ENCODE results near the gene CLOCK.

CLOCK gene

DNA sequence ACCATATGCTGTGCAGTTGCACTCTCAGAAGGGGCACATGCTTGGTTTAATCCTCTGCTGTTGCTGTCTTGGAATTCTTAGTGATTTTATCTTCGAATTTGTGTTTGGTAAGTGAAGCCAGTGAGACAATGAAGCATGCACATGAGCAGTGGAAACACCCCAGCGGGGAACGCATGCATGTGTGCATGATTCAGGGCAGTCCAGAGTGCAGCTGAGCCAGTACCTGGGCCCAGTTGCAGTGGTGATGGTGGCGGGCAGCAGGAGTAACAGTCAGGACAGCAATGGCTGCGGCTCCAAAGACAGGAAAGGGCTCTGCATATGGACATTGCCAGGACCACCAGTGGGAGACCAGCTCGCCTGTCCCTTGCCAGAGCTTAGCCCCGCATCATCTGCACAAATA, 165.2 kb downstream of the CLOCK start:
- Histone ChIP-seq H3K27me3 (ENCODE audit: control insufficient read depth, insufficient read depth, low read length) (no peaks in the 10 kb centered on the region), H3K4me1 (ENCODE audit: control insufficient read depth, insufficient read depth, low read length) (peaks cover 3% of the 10 kb centered on the region), H3K9me3 (ENCODE audit: control insufficient read depth, insufficient read depth, low read length) (no peaks in the 10 kb centered on the region), H3K27ac (ENCODE audit: low read depth, low read length) (no peak overlapping the region), H3K9ac (ENCODE audit: low read depth, low read length) (no peak overlapping the region), H3K4me3 (ENCODE audit: low read depth, low read length) (no peak overlapping the region), H3K36me3 (ENCODE audit: control insufficient read depth, insufficient read depth, low read length) (no peaks in the 10 kb centered on the region)

DNA sequence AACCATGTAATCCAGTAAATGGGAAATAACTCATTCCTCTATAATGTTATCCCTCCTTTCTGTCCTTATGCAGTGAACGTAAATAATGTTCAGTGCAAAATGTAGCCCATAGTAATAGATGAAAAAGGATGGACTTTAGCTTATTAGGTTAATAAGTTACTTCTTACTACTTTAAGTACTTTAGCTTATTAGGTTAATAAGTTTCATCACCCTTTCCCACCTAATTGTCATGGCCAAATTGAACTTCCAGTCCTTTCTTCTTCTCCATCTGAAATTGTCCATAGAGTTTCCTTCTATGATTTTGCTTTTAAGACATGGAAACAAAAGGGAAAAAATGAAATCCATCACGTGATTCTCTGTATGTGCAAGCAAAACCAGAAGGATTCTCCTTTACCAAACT, 166.1 kb downstream of the CLOCK start:
- H3K9ac ChIP-seq (ENCODE audit: low read depth, low read length): no peak overlapping the region
- no peaks in the 10 kb centered on the region for H3K4me1 ChIP-seq (ENCODE audit: control insufficient read depth, insufficient read depth, low read length)
- no peak overlapping the region for H3K27ac ChIP-seq (ENCODE audit: low read depth, low read length)
- H3K27me3 ChIP-seq (ENCODE audit: control insufficient read depth, insufficient read depth, low read length): no peaks in the 10 kb centered on the region
- no peaks in the 10 kb centered on the region for H3K36me3 ChIP-seq (ENCODE audit: control insufficient read depth, insufficient read depth, low read length)
- no peak overlapping the region for H3K4me3 ChIP-seq (ENCODE audit: low read depth, low read length)
- H3K9me3 ChIP-seq (ENCODE audit: control insufficient read depth, insufficient read depth, low read length): no peaks in the 10 kb centered on the region

- Histone ChIP-seq H3K27ac (ENCODE audit: low read depth, low read length) (no peak overlapping the region), H3K4me3 (ENCODE audit: low read depth, low read length) (no peak overlapping the region), H3K4me1 (ENCODE audit: control insufficient read depth, insufficient read depth, low read length) (no peaks in the 10 kb centered on the region), H3K27me3 (ENCODE audit: control insufficient read depth, insufficient read depth, low read length) (no peaks in the 10 kb centered on the region), H3K9ac (ENCODE audit: low read depth, low read length) (no peak overlapping the region), H3K36me3 (ENCODE audit: control insufficient read depth, insufficient read depth, low read length) (no peaks in the 10 kb centered on the region), H3K9me3 (ENCODE audit: control insufficient read depth, insufficient read depth, low read length) (no peaks in the 10 kb centered on the region)
Observed at GRCh38 chr4:55378617-55379467, 167.9 kb downstream of the CLOCK start.

Data from HUES48 (cell line).